Hepatocyte (in vitro differentiated cells): Measurements from ENCODE around the gene CSMD2. TPM values are rescaled to one million over a fixed set of nuclear protein-coding genes. Genes with fewer than 3 reads are reported as not detected.
A peak's percentile ranks its signal among the peaks of the same experiment; 100 is the strongest.

Experiments
- DNase-seq: peaks from one replicate; pipeline ENCODE4 v3.0.0-alpha.2; 2016; ENCODE audit warnings: low spot score
- H2AFZ ChIP-seq: fragments of 200-600 bp; sonication (generic); 2 replicates; pipeline ENCODE4 v1.6.0; 2016; ENCODE audit warnings: antibody characterized with exemption, mild to moderate bottlenecking
- H3K27ac ChIP-seq: fragments of 200-600 bp; sonication (generic); 2 replicates; pipeline ENCODE4 v1.5.1; 2016; ENCODE audit warnings: mild to moderate bottlenecking
- H3K27me3 ChIP-seq: fragments of 200-600 bp; sonication (generic); 2 replicates; pipeline ENCODE4 v1.6.1; 2016
- H3K36me3 ChIP-seq: fragments of 200-600 bp; sonication (generic); replicated peaks from 2 replicates; pipeline ENCODE4 v1.5.1; 2016; ENCODE audit warnings: low read depth; ENCODE audit not compliant: insufficient read depth
- H3K4me1 ChIP-seq: fragments of 200-600 bp; sonication (generic); 2 replicates; pipeline ENCODE4 v1.5.1; 2016; ENCODE audit warnings: mild to moderate bottlenecking, moderate library complexity; ENCODE audit not compliant: insufficient read depth
- H3K4me2 ChIP-seq: fragments of 200-600 bp; sonication (generic); 2 replicates; pipeline ENCODE4 v1.6.0; 2016
- H3K4me3 ChIP-seq: fragments of 200-600 bp; sonication (generic); 2 replicates; pipeline ENCODE4 v1.5.1; 2016; ENCODE audit warnings: mild to moderate bottlenecking
- H3K79me2 ChIP-seq: fragments of 200-600 bp; sonication (generic); 2 replicates; pipeline ENCODE4 v1.6.0; 2017; ENCODE audit warnings: mild to moderate bottlenecking
- H3K9me2 ChIP-seq: fragments of 200-600 bp; sonication (generic); replicated peaks from 2 replicates; pipeline ENCODE4 v1.6.0; 2017; ENCODE audit warnings: mild to moderate bottlenecking; ENCODE audit not compliant: insufficient read depth
- H3K9me3 ChIP-seq: fragments of 200-600 bp; sonication (generic); 2 replicates; pipeline ENCODE4 v1.5.1; 2016; ENCODE audit warnings: low read depth, mild to moderate bottlenecking
- H4K20me1 ChIP-seq: fragments of 200-600 bp; sonication (generic); 2 replicates; pipeline ENCODE4 v1.6.0; 2016; ENCODE audit warnings: mild to moderate bottlenecking; ENCODE audit not compliant: insufficient read depth, poor library complexity, severe bottlenecking
- EZH2 ChIP-seq: fragments of 200-600 bp; sonication (generic); IDR thresholded peaks from 2 replicates; pipeline ENCODE4 v1.6.1; 2016; ENCODE audit warnings: antibody characterized with exemption, mild to moderate bottlenecking, borderline replicate concordance
- EZH2phosphoT487 ChIP-seq: fragments of 200-600 bp; sonication (generic); IDR thresholded peaks from one replicate; pipeline ENCODE4 v1.6.1; 2018; ENCODE audit warnings: antibody characterized with exemption, mild to moderate bottlenecking, low read depth, moderate library complexity; ENCODE audit not compliant: unreplicated experiment, severe bottlenecking
- WGBS: methylation state at CpG from one replicate; pipeline ENCODE4 v1.1.6; 2016; ENCODE audit warnings: low lambda C conversion rate; ENCODE audit errors: missing lambda C conversion rate; 5-methylcytosine and 5-hydroxymethylcytosine counted together
- polyA plus RNA-seq: library from polyadenylated mRNA; unstranded; fragments of >200 nt; fragmentation: Nextera tagmentation; extraction: Ambion mirVana; gene quantifications from 2 replicates; pipeline ENCODE4 v1.2.1, GENCODE V29; 2016
- total RNA-seq: library from RNA; depleted of rRNA; stranded (reverse); fragments of >200 nt; gene quantifications from 2 replicates; pipeline ENCODE4 v1.2.3, GENCODE V29; 2014
- TF ChIP-seq, protein P1 (sequence below): fragments of 200-600 bp; sonication (generic); IDR thresholded peaks from 2 replicates; pipeline ENCODE4 v1.5.1; 2016; ENCODE audit warnings: antibody characterized with exemption, mild to moderate bottlenecking; ENCODE audit not compliant: poor library complexity

Gene CSMD2
- total and polyA plus RNA-seq, 2 experiments from 2014 or later, result 0.10 to 0.37 TPM

- no peak overlapping the region for H3K4me3 ChIP-seq
- TF ChIP-seq, protein P1, sequence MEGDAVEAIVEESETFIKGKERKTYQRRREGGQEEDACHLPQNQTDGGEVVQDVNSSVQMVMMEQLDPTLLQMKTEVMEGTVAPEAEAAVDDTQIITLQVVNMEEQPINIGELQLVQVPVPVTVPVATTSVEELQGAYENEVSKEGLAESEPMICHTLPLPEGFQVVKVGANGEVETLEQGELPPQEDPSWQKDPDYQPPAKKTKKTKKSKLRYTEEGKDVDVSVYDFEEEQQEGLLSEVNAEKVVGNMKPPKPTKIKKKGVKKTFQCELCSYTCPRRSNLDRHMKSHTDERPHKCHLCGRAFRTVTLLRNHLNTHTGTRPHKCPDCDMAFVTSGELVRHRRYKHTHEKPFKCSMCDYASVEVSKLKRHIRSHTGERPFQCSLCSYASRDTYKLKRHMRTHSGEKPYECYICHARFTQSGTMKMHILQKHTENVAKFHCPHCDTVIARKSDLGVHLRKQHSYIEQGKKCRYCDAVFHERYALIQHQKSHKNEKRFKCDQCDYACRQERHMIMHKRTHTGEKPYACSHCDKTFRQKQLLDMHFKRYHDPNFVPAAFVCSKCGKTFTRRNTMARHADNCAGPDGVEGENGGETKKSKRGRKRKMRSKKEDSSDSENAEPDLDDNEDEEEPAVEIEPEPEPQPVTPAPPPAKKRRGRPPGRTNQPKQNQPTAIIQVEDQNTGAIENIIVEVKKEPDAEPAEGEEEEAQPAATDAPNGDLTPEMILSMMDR, result no peak
- TF ChIP-seq EZH2phosphoT487, result no peak
- no peaks in the 10 kb centered on the region for H3K27me3 ChIP-seq
- no peaks in the 10 kb centered on the region for H3K79me2 ChIP-seq
- no peaks in the 10 kb centered on the region for H4K20me1 ChIP-seq
- H3K36me3 ChIP-seq, result no peaks in the 10 kb centered on the region
- no peak overlapping the region for H3K4me2 ChIP-seq
- no peak for DNase-seq
- H3K4me1 ChIP-seq, result no peaks in the 10 kb centered on the region
- H3K27ac ChIP-seq, result no peak overlapping the region
- no peaks in the 10 kb centered on the region for H3K9me3 ChIP-seq
- no peaks in the 10 kb centered on the region for H3K9me2 ChIP-seq
- H2AFZ ChIP-seq, result no peak overlapping the region
- WGBS, result 89% methylated on average over 4 of the region's 4 CpGs
Observed at GRCh38 chr1:34132161-34132420, 32.9 kb downstream of the CSMD2 start.

GRCh38 chr1:34131396-34132160 is 33.5 kb downstream of the CSMD2 start:
- H3K4me2 ChIP-seq, result no peak overlapping the region
- H3K27me3 ChIP-seq, result no peaks in the 10 kb centered on the region
- no peaks in the 10 kb centered on the region for H3K9me2 ChIP-seq
- no peaks in the 10 kb centered on the region for H3K36me3 ChIP-seq
- WGBS, result 98% methylated on average over 3 of the region's 3 CpGs
- no peaks in the 10 kb centered on the region for H3K79me2 ChIP-seq
- no peak overlapping the region for H3K4me3 ChIP-seq
- H3K4me1 ChIP-seq, result no peaks in the 10 kb centered on the region
- TF ChIP-seq, protein P1, result no peak
- TF ChIP-seq EZH2phosphoT487 (no peak), EZH2 (no peak)
- H3K9me3 ChIP-seq, result no peaks in the 10 kb centered on the region
- DNase-seq, result no peak
- H4K20me1 ChIP-seq, result no peaks in the 10 kb centered on the region
- H3K27ac ChIP-seq, result no peak overlapping the region
- H2AFZ ChIP-seq, result no peak overlapping the region

DNA sequence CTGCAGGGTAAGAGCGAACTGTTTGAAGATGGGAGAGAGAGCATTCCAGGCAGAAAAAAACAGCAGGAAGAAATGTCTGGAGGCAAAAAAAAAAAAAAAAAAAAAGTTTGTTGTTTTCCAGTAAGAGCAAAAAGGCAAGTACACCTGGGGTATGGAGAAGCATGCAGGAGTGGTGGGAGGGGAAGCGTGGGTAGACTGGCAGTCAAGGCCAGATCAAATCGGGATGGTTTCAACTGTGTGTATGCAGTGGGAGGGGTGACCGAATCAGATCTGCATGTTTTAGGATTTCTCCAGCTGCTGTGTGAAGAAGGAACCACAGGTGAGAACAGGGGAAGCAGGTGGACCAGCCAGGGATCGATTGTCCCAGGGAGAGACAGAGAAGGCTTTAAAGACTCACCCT is 34.7 kb downstream of the CSMD2 start:
- no peaks in the 10 kb centered on the region for H3K27me3 ChIP-seq
- H3K4me3 ChIP-seq, result no peak overlapping the region
- no peaks in the 10 kb centered on the region for H3K79me2 ChIP-seq
- DNase-seq, result no peak
- H3K4me2 ChIP-seq, result no peak overlapping the region
- no peaks in the 10 kb centered on the region for H4K20me1 ChIP-seq
- TF ChIP-seq, protein P1, result no peak
- TF ChIP-seq EZH2phosphoT487 (no peak), EZH2 (no peak)
- 88% methylated on average over 5 of the region's 5 CpGs for WGBS
- H2AFZ ChIP-seq, result no peak overlapping the region
- H3K4me1 ChIP-seq, result no peaks in the 10 kb centered on the region
- no peaks in the 10 kb centered on the region for H3K9me2 ChIP-seq
- no peaks in the 10 kb centered on the region for H3K9me3 ChIP-seq
- H3K27ac ChIP-seq, result no peak overlapping the region
- H3K36me3 ChIP-seq, result no peaks in the 10 kb centered on the region

DNA sequence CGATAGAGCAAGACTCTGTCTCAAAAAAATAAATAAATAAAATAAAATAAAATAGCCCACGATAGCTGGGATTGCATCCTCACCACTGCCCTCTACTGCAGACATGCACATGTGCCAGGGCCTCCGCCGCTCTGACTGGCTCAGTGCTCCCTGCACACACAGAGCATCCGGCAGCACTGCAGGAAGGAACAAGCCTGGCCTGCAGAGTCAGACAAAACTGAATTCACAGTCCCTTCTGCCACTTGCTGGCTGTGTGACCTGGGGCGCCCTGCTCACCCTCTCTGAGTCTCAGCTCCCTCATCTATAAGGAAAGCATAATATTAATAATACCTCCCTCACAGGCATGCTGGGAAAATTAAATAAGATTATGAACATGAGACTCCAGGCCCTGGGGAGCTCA is 35.4 kb downstream of the CSMD2 start:
- Histone ChIP-seq H3K4me2 (no peak overlapping the region), H3K79me2 (no peaks in the 10 kb centered on the region), H3K4me3 (no peak overlapping the region), H3K27ac (no peak overlapping the region), H4K20me1 (no peaks in the 10 kb centered on the region), H2AFZ (no peak overlapping the region), H3K36me3 (no peaks in the 10 kb centered on the region), H3K4me1 (no peaks in the 10 kb centered on the region), H3K9me3 (no peaks in the 10 kb centered on the region), H3K27me3 (no peaks in the 10 kb centered on the region), H3K9me2 (no peaks in the 10 kb centered on the region)
- WGBS, result 86% methylated on average over 6 of the region's 6 CpGs
- TF ChIP-seq, protein P1, result peak; percentile 10
- TF ChIP-seq EZH2, result no peak
- DNase-seq, result no peak
